Small intestine (tissue), 7 donors: Measurements from ENCODE around the gene KMT2C. TPM values are rescaled to one million over a fixed set of nuclear protein-coding genes. Genes with fewer than 3 reads are reported as not detected.

Experiments
- DNase-seq, 2 donors: peaks; one replicate each; pipeline versions ENCODE4 v3.0.0 to v3.0.0-alpha.2; 2013
- FAIRE-seq: peaks from 2 replicates; lab custom pipeline; 2012; peaks lifted over from hg19 to GRCh38; lab: Jason Lieb, UNC
- H3K27ac ChIP-seq, 3 donors: one replicate each; pipeline ENCODE4 v1.5.1; 2013; ENCODE audit warnings: low read length in 2 of 3, mild to moderate bottlenecking in 2 of 3, control low read depth in 1 of 3, inconsistent platforms in 1 of 3, low read depth in 1 of 3, moderate library complexity in 1 of 3
- H3K27me3 ChIP-seq, 3 donors: one replicate each; pipeline ENCODE4 v1.6.1; 2013; ENCODE audit warnings: low read length in 3 of 3, inconsistent platforms in 1 of 3; ENCODE audit not compliant: control insufficient read depth in 3 of 3, insufficient read depth in 3 of 3
- H3K36me3 ChIP-seq, 3 donors: one replicate each; pipeline ENCODE4 v1.6.1; 2013; ENCODE audit warnings: low read length in 3 of 3, inconsistent platforms in 1 of 3, low read depth in 1 of 3, mild to moderate bottlenecking in 1 of 3, moderate library complexity in 1 of 3; ENCODE audit not compliant: control insufficient read depth in 3 of 3, insufficient read depth in 2 of 3
- H3K4me1 ChIP-seq, 3 donors: one replicate each; pipeline ENCODE4 v1.6.1; 2013; ENCODE audit warnings: low read length in 2 of 3, inconsistent platforms in 1 of 3, low read depth in 1 of 3, mild to moderate bottlenecking in 1 of 3, moderate library complexity in 1 of 3; ENCODE audit not compliant: control insufficient read depth in 3 of 3, insufficient read depth in 2 of 3
- H3K4me3 ChIP-seq, 3 donors: one replicate each; pipeline ENCODE4 v1.5.1; 2013; ENCODE audit warnings: low read length in 3 of 3, control low read depth in 1 of 3, inconsistent platforms in 1 of 3, low read depth in 1 of 3, mild to moderate bottlenecking in 1 of 3, moderate library complexity in 1 of 3
- H3K9me3 ChIP-seq, 2 donors: one replicate each; pipeline ENCODE4 v1.6.1; 2013; ENCODE audit warnings: low read depth in 1 of 2, low read length in 1 of 2; ENCODE audit not compliant: control insufficient read depth in 2 of 2, insufficient read depth in 1 of 2
- WGBS, 3 donors: extraction: QIAGEN DNeasy Blood & Tissue Kit; methylation state at CpG; one replicate each; pipeline ENCODE4 v1.1.7; 2013; 5-methylcytosine and 5-hydroxymethylcytosine counted together
- polyA plus RNA-seq, 4 donors: library from polyadenylated mRNA; stranded (reverse) in 3 of 4; unstranded in 1 of 4; fragments of 200-250 nt in 3 of 4; fragments of 120-200 nt in 1 of 4; gene quantifications; one replicate each; pipeline versions ENCODE4 v1.2.1 to v1.2.3, GENCODE V29; 2013
- donor health status: healthy with polysubstance abuse.
- donor health status: control.
- donor health status: control.
- donor health status: Bipolar disorder and iron deficiency.
- donor health status: healthy.

The KMT2C gene
- polyA plus RNA-seq, 4 donors: 5.7 to 34.8 (median 8.6) TPM

- Histone ChIP-seq H3K36me3 (peaks cover 6 to 31% (median 11%) of the 10 kb centered on the region in 3 donors), H3K4me3 (no peak overlapping the region), H3K4me1 (no peaks in the 10 kb centered on the region), H3K27me3 (no peaks in the 10 kb centered on the region), H3K27ac (no peak overlapping the region), H3K9me3 (no peaks in the 10 kb centered on the region)
- DNase-seq: no peak
- FAIRE-seq: no peak
These were observed 323.0 kb downstream of the KMT2C start for GRCh38 chr7:152112829-152113228.

GRCh38 chr7:152108359-152108758, 327.4 kb downstream of the KMT2C start:
- WGBS, 3 donors: 91 to 94% (median 92%) methylated on average over 7 of the region's 7 CpGs
- no peaks in the 10 kb centered on the region for H3K4me1 ChIP-seq
- no peak for FAIRE-seq
- H3K27me3 ChIP-seq: no peaks in the 10 kb centered on the region
- no peaks in the 10 kb centered on the region for H3K9me3 ChIP-seq
- no peak overlapping the region for H3K4me3 ChIP-seq
- H3K36me3 ChIP-seq: peaks cover 2 to 24% (median 6%) of the 10 kb centered on the region in 3 donors
- H3K27ac ChIP-seq: no peak overlapping the region
- DNase-seq: no peak

- Histone ChIP-seq H3K9me3 (no peaks in the 10 kb centered on the region), H3K4me3 (no peak overlapping the region), H3K27ac (no peak overlapping the region), H3K4me1 (no peaks in the 10 kb centered on the region), H3K36me3 (peaks cover 2 to 25% (median 6%) of the 10 kb centered on the region in 3 donors), H3K27me3 (no peaks in the 10 kb centered on the region)
- DNase-seq (no peak), FAIRE-seq (no peak)
- WGBS, 3 donors: 94 to 98% (median 96%) methylated on average over 17 of the region's 17 CpGs
These were observed 327.9 kb downstream of the KMT2C start for GRCh38 chr7:152107945-152108344.

- Histone ChIP-seq H3K4me3 (no peak overlapping the region), H3K27me3 (no peaks in the 10 kb centered on the region), H3K9me3 (no peaks in the 10 kb centered on the region), H3K4me1 (no peaks in the 10 kb centered on the region), H3K36me3 (peaks cover 2 to 27% (median 6%) of the 10 kb centered on the region in 3 donors), H3K27ac (no peak overlapping the region)
- no peak for FAIRE-seq
- WGBS, 3 donors: 77 to 81% (median 80%) methylated on average over 4 of the region's 4 CpGs
- no peak for DNase-seq
These were observed 328.8 kb downstream of the KMT2C start for GRCh38 chr7:152106990-152107389.

- WGBS, 3 donors: 96 to 97% (median 96%) methylated on average over 11 of the region's 11 CpGs
- Histone ChIP-seq H3K4me3 (no peak overlapping the region), H3K36me3 (peaks cover 2 to 26% (median 3%) of the 10 kb centered on the region in 3 donors), H3K9me3 (no peaks in the 10 kb centered on the region), H3K4me1 (no peaks in the 10 kb centered on the region), H3K27me3 (no peaks in the 10 kb centered on the region), H3K27ac (no peak overlapping the region)
- FAIRE-seq (no peak), DNase-seq (no peak)
These were observed 330.6 kb downstream of the KMT2C start for GRCh38 chr7:152105205-152105604.

- H3K27me3 ChIP-seq: no peaks in the 10 kb centered on the region
These were observed 332.1 kb downstream of the KMT2C start for GRCh38 chr7:152103691-152104090.

GRCh38 chr7:152103066-152103465, 332.7 kb downstream of the KMT2C start:
- Histone ChIP-seq H3K4me3 (no peak overlapping the region), H3K27me3 (no peaks in the 10 kb centered on the region), H3K4me1 (no peaks in the 10 kb centered on the region), H3K27ac (no peak overlapping the region), H3K36me3 (peaks cover 0 to 22% (median 3%) of the 10 kb centered on the region in 3 donors), H3K9me3 (no peaks in the 10 kb centered on the region)
- 87 to 88% (median 87%) methylated on average over 7 of the region's 7 CpGs for WGBS, 3 donors
- FAIRE-seq (no peak), DNase-seq (no peak)

More at GRCh38 chr7:152103691-152104090, 332.1 kb downstream of the KMT2C start:
- H3K4me3 ChIP-seq: no peak overlapping the region
- no peak overlapping the region for H3K27ac ChIP-seq
- no peak for DNase-seq
- WGBS, 3 donors: 79 to 92% (median 87%) methylated on average over 5 of the region's 5 CpGs
- no peak for FAIRE-seq
- H3K36me3 ChIP-seq: peaks cover 2 to 26% (median 3%) of the 10 kb centered on the region in 3 donors
- no peaks in the 10 kb centered on the region for H3K9me3 ChIP-seq
- H3K4me1 ChIP-seq: no peaks in the 10 kb centered on the region

- DNase-seq: no peak
- FAIRE-seq: no peak
- no peak overlapping the region for H3K27ac ChIP-seq
- no peaks in the 10 kb centered on the region for H3K9me3 ChIP-seq
- WGBS, 3 donors: 93 to 96% (median 94%) methylated on average over 4 of the region's 4 CpGs
- peaks cover 0 to 10% (median 0%) of the 10 kb centered on the region in 3 donors for H3K36me3 ChIP-seq
- H3K27me3 ChIP-seq: no peaks in the 10 kb centered on the region
- H3K4me1 ChIP-seq: no peaks in the 10 kb centered on the region
- no peak overlapping the region for H3K4me3 ChIP-seq
These were observed 338.5 kb downstream of the KMT2C start for GRCh38 chr7:152097330-152097729.

GRCh38 chr7:152095771-152096170, 340.0 kb downstream of the KMT2C start:
- no peak overlapping the region for H3K4me3 ChIP-seq
- peaks cover 0 to 2% (median 0%) of the 10 kb centered on the region in 3 donors for H3K36me3 ChIP-seq
- WGBS, 3 donors: 83 to 92% (median 85%) methylated on average over 1 of the region's 1 CpG
- H3K27ac ChIP-seq: no peak overlapping the region
- no peaks in the 10 kb centered on the region for H3K9me3 ChIP-seq
- FAIRE-seq (no peak), DNase-seq (no peak)
- H3K4me1 ChIP-seq: no peaks in the 10 kb centered on the region
- H3K27me3 ChIP-seq: no peaks in the 10 kb centered on the region
